ENCODE measurements around the gene FERD3L. TPM values are rescaled to one million over a fixed set of nuclear protein-coding genes. Genes with fewer than 3 reads are reported as not detected.

FERD3L gene
- total RNA-seq, 4 donors from 2014 or later: not detected

DNA sequence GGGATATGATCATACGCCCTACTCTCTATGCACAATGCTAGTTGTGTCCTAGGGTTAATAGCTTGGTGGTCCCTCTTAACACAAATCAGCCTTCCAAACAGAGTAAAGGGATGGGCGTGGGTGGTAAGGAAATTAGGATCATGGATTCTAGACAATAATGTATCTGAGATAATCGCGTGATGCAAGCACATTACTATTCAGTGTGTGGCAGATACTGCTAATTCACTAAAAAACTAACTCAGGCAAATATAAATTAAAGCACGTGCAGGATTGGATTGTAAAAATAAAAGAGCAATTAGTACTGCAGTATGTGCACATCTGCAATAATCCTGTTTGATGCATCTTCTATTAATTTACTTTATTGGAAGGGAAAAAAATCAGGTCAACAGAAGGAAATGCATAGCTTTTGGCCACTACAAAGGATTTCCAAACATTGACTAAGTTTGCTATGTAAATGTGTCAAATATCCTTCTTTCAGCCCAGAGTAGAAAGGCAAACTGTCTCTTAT is 49.8 kb downstream of the FERD3L start:
- Histone ChIP-seq H3K27ac (no peak overlapping the region), H3K9me3 (no peaks in the 10 kb centered on the region), H3K4me3 (no peak overlapping the region), H3K36me3 (no peaks in the 10 kb centered on the region), H3K27me3 (peaks cover 2% of the 10 kb centered on the region), H3K4me1 (no peaks in the 10 kb centered on the region)
- ATAC-seq: no peak
- WGBS, 2 donors (ENCODE audit: low coverage in 1 of 2): 70 to 78% methylated on average over 5 of the region's 5 CpGs
- TF ChIP-seq EP300 (IDR thresholded peaks at IDR 0.05) (no peak), POLR2A (IDR thresholded peaks at IDR 0.05) (no peak), POLR2AphosphoS5 (IDR thresholded peaks at IDR 0.05) (no peak)
- TF ChIP-seq, protein P1, sequence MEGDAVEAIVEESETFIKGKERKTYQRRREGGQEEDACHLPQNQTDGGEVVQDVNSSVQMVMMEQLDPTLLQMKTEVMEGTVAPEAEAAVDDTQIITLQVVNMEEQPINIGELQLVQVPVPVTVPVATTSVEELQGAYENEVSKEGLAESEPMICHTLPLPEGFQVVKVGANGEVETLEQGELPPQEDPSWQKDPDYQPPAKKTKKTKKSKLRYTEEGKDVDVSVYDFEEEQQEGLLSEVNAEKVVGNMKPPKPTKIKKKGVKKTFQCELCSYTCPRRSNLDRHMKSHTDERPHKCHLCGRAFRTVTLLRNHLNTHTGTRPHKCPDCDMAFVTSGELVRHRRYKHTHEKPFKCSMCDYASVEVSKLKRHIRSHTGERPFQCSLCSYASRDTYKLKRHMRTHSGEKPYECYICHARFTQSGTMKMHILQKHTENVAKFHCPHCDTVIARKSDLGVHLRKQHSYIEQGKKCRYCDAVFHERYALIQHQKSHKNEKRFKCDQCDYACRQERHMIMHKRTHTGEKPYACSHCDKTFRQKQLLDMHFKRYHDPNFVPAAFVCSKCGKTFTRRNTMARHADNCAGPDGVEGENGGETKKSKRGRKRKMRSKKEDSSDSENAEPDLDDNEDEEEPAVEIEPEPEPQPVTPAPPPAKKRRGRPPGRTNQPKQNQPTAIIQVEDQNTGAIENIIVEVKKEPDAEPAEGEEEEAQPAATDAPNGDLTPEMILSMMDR (IDR thresholded peaks at IDR 0.05): no peak

Other genes starting within 250 kb of the FERD3L start
- gene TWIST1, start 27.8 kb downstream of the FERD3L start, total RNA-seq: 10 to 100 TPM in 3 of 4 donors, 1 to 10 TPM in 1; 5.6 to 35.9 (median 21.5) TPM

Measured in gastroesophageal sphincter (tissue), 4 donors.